ENCODE data around the gene ACTN3.
A peak's percentile ranks its signal among the peaks of the same experiment; 100 is the strongest.

The ACTN3 gene

GRCh38 chr11:66510990-66511339, 35.7 kb upstream of the ACTN3 start:
- H2AFZ ChIP-seq (ENCODE audit: low read length) = no peak overlapping the region
- H4K20me1 ChIP-seq (ENCODE audit: insufficient read depth, low read length) = no peaks in the 10 kb centered on the region
- H3F3A ChIP-seq (ENCODE audit: insufficient read depth, low read length) = no peaks in the 10 kb centered on the region
- H3K79me2 ChIP-seq (ENCODE audit: insufficient read depth, low read length) = no peaks in the 10 kb centered on the region
- peak overlapping the region; percentile 71 for H3K9ac ChIP-seq (ENCODE audit: low read length)
- no peak for TF ChIP-seq EZH2 (IDR thresholded peaks at IDR 0.05; ENCODE audit: borderline replicate concordance, low read length)
- peaks cover 12% of the 10 kb centered on the region for H3K4me1 ChIP-seq (ENCODE audit: insufficient read depth, low read length, severe bottlenecking)
- peak overlapping the region; percentile 83 for H3K4me3 ChIP-seq (ENCODE audit: low read depth, low read length, poor library complexity, severe bottlenecking)
- peak overlapping the region; percentile 95 for H3K4me2 ChIP-seq (ENCODE audit: low read length)
- peaks cover 4% of the 10 kb centered on the region for H3K36me3 ChIP-seq (ENCODE audit: insufficient read depth, low read length)
- H3K27ac ChIP-seq (ENCODE audit: low read depth, low read length, poor library complexity, severe bottlenecking) = no peak overlapping the region
- H3K27me3 ChIP-seq (ENCODE audit: insufficient read depth, low read length) = no peaks in the 10 kb centered on the region
- H3K9me2 ChIP-seq (ENCODE audit: low read depth, low read length) = no peaks in the 10 kb centered on the region
- H3K9me3 ChIP-seq (ENCODE audit: low read length) = no peaks in the 10 kb centered on the region

GRCh38 chr11:66523611-66524010, 23.1 kb upstream of the ACTN3 start:
- Histone ChIP-seq H3K27me3 (ENCODE audit: insufficient read depth, low read length) (no peaks in the 10 kb centered on the region), H3K27ac (ENCODE audit: low read depth, low read length, poor library complexity, severe bottlenecking) (no peak overlapping the region), H3K4me3 (ENCODE audit: low read depth, low read length, poor library complexity, severe bottlenecking) (no peak overlapping the region), H3K4me2 (ENCODE audit: low read length) (no peak overlapping the region), H3K9ac (ENCODE audit: low read length) (no peak overlapping the region), H3F3A (ENCODE audit: insufficient read depth, low read length) (no peaks in the 10 kb centered on the region), H3K36me3 (ENCODE audit: insufficient read depth, low read length) (peaks cover 29% of the 10 kb centered on the region), H3K9me2 (ENCODE audit: low read depth, low read length) (no peaks in the 10 kb centered on the region), H3K9me3 (ENCODE audit: low read length) (no peaks in the 10 kb centered on the region), H3K4me1 (ENCODE audit: insufficient read depth, low read length, severe bottlenecking) (no peaks in the 10 kb centered on the region), H2AFZ (ENCODE audit: low read length) (no peak overlapping the region), H4K20me1 (ENCODE audit: insufficient read depth, low read length) (no peaks in the 10 kb centered on the region), H3K79me2 (ENCODE audit: insufficient read depth, low read length) (no peaks in the 10 kb centered on the region)
- TF ChIP-seq CTCF (IDR thresholded peaks at IDR 0.05; ENCODE audit: low read length) (no peak), EZH2 (IDR thresholded peaks at IDR 0.05; ENCODE audit: borderline replicate concordance, low read length) (no peak)

- H3K9me2 ChIP-seq (ENCODE audit: low read depth, low read length) = no peaks in the 10 kb centered on the region
- TF ChIP-seq EZH2 (IDR thresholded peaks at IDR 0.05; ENCODE audit: borderline replicate concordance, low read length) = no peak
- no peak for TF ChIP-seq CTCF (IDR thresholded peaks at IDR 0.05; ENCODE audit: low read length)
- no peaks in the 10 kb centered on the region for H3K79me2 ChIP-seq (ENCODE audit: insufficient read depth, low read length)
- H2AFZ ChIP-seq (ENCODE audit: low read length) = no peak overlapping the region
- no peaks in the 10 kb centered on the region for H3F3A ChIP-seq (ENCODE audit: insufficient read depth, low read length)
- no peaks in the 10 kb centered on the region for H3K9me3 ChIP-seq (ENCODE audit: low read length)
- H3K27me3 ChIP-seq (ENCODE audit: insufficient read depth, low read length) = no peaks in the 10 kb centered on the region
- H3K36me3 ChIP-seq (ENCODE audit: insufficient read depth, low read length) = peaks cover 26% of the 10 kb centered on the region
- no peak overlapping the region for H3K4me2 ChIP-seq (ENCODE audit: low read length)
- H4K20me1 ChIP-seq (ENCODE audit: insufficient read depth, low read length) = no peaks in the 10 kb centered on the region
- H3K4me3 ChIP-seq (ENCODE audit: low read depth, low read length, poor library complexity, severe bottlenecking) = no peak overlapping the region
- no peaks in the 10 kb centered on the region for H3K4me1 ChIP-seq (ENCODE audit: insufficient read depth, low read length, severe bottlenecking)
- H3K9ac ChIP-seq (ENCODE audit: low read length) = no peak overlapping the region
- no peak overlapping the region for H3K27ac ChIP-seq (ENCODE audit: low read depth, low read length, poor library complexity, severe bottlenecking)
Measured at GRCh38 chr11:66524304-66525040, 22.2 kb upstream of the ACTN3 start.

- Histone ChIP-seq H3K9me3 (ENCODE audit: low read length) (no peaks in the 10 kb centered on the region), H3K27ac (ENCODE audit: low read depth, low read length, poor library complexity, severe bottlenecking) (no peak overlapping the region), H3K4me3 (ENCODE audit: low read depth, low read length, poor library complexity, severe bottlenecking) (no peak overlapping the region), H2AFZ (ENCODE audit: low read length) (no peak overlapping the region), H4K20me1 (ENCODE audit: insufficient read depth, low read length) (no peaks in the 10 kb centered on the region), H3K9ac (ENCODE audit: low read length) (no peak overlapping the region), H3K4me1 (ENCODE audit: insufficient read depth, low read length, severe bottlenecking) (no peaks in the 10 kb centered on the region), H3K9me2 (ENCODE audit: low read depth, low read length) (no peaks in the 10 kb centered on the region), H3F3A (ENCODE audit: insufficient read depth, low read length) (no peaks in the 10 kb centered on the region), H3K27me3 (ENCODE audit: insufficient read depth, low read length) (no peaks in the 10 kb centered on the region), H3K36me3 (ENCODE audit: insufficient read depth, low read length) (no peaks in the 10 kb centered on the region), H3K4me2 (ENCODE audit: low read length) (no peak overlapping the region), H3K79me2 (ENCODE audit: insufficient read depth, low read length) (no peaks in the 10 kb centered on the region)
- TF ChIP-seq CTCF (IDR thresholded peaks at IDR 0.05; ENCODE audit: low read length) = no peak
- no peak for TF ChIP-seq EZH2 (IDR thresholded peaks at IDR 0.05; ENCODE audit: borderline replicate concordance, low read length)
Measured at GRCh38 chr11:66529069-66529468, 17.6 kb upstream of the ACTN3 start.

Data from OCI-LY1 (cell line).